Mucosa of descending colon (tissue), 3 donors: ENCODE data around the gene PER2. TPM values are rescaled to one million over a fixed set of nuclear protein-coding genes. Genes with fewer than 3 reads are reported as not detected.
"Not testable (repeated sequence)": the region's sequence is repeated elsewhere in the genome, so short reads cannot be mapped to it uniquely, and the experiment has no call there.

ENCODE experiments used
- ATAC-seq: fragments of 200-7000 bp; cut with Tn5 transposase; one replicate; pipeline ENCODE4 v1.9.1; 2020; ENCODE audit warnings: mild to moderate bottlenecking, moderate library complexity
- DNase-seq, 3 donors: peaks; one replicate each; pipeline ENCODE4 v3.0.0-alpha.2; 2020
- H3K36me3 ChIP-seq: fragments of 200-600 bp; one replicate; pipeline ENCODE4 v1.8.0; 2021; ENCODE audit warnings: low read depth, mild to moderate bottlenecking
- H3K4me1 ChIP-seq: fragments of 200-600 bp; one replicate; pipeline ENCODE4 v1.8.0; 2021; ENCODE audit warnings: low read depth, mild to moderate bottlenecking
- H3K4me3 ChIP-seq: fragments of 200-600 bp; one replicate; pipeline ENCODE4 v1.8.0; 2021; ENCODE audit warnings: mild to moderate bottlenecking
- H3K9me3 ChIP-seq: fragments of 200-600 bp; one replicate; pipeline ENCODE4 v1.8.0; 2021; ENCODE audit warnings: mild to moderate bottlenecking
- intact Hi-C, 2 donors: fragments of 100-400 bp; cut with DNase I in 1 of 2; cut with micrococcal nuclease in 1 of 2; formaldehyde crosslinking; loops; one replicate each; pipeline versions ENCODE4 v1.11.0 to v1.11.1; 2022; cut with DNase I, micrococcal nuclease
- total RNA-seq, 3 donors: library from RNA; stranded (reverse); fragmentation: NEBNext Ultra II Directional in 2 of 3; extraction: Animal tissue kit (Norgen Biotek cat#: 25700) in 2 of 3; gene quantifications; one replicate each; pipeline versions ENCODE4 v1.2.1 to v1.2.4, GENCODE V29; 2021 to 2023
- TF ChIP-seq, protein P1 (sequence below): fragments of 200-600 bp; IDR thresholded peaks from one replicate; pipeline ENCODE4 v1.8.0; 2022; ENCODE audit warnings: antibody characterized with exemption, mild to moderate bottlenecking
- donor health status: DM: no; HTN: no; CAD: no; lungs with moderate emphysema.
- donor health status: DM: no; HTN: no; CAD: no.
- donor health status: DM: no; HTN: yes; CAD: no.

The PER2 gene
- total RNA-seq, 3 donors from 2014 or later: 22.6 to 26.8 (median 22.6) TPM

DNA sequence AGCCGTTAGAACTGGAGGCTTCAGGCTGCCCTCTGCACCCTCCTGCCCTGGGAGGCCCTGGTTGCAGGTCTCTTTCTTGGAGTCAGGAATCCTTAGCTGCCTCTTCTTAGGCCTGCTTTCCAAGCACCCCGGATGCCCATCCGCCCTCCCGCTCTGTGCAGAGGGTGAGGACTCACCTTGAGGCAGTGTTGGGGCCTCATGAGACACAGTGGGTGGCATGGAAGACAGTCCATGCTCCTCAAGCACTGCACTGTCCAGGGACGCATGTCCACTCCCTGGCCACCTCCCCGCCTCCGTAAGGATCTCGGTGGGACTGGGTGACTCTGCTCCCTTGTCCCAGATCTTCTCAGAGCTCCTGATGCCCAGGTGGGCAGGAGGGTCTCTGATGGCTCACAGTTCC is 26.2 kb upstream of the PER2 start:
- DNase-seq: no peak

DNA sequence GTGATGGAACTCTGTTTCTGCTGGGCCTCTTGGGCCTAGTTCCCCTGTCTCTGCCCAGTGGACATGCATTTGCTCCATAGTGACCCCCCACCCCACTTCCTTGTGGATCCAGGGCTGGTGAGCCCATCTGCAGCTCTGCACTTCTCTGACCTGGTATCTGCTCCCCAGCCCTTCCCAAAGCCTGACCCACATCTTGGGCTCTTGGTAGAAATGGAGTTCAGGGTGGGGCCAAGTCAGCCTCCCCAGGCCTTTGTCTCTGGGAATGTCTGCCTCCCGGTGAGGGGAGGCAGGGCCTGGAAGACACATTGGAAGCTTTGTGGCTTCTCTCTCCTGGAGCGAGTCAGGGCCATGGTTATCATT is 25.6 kb upstream of the PER2 start:
- intact Hi-C loops: no loop called here
- Histone ChIP-seq H3K4me1 (no peaks in the 10 kb centered on the region), H3K4me3 (no peak overlapping the region), H3K36me3 (no peaks in the 10 kb centered on the region), H3K9me3 (no peaks in the 10 kb centered on the region)
- TF ChIP-seq, protein P1, sequence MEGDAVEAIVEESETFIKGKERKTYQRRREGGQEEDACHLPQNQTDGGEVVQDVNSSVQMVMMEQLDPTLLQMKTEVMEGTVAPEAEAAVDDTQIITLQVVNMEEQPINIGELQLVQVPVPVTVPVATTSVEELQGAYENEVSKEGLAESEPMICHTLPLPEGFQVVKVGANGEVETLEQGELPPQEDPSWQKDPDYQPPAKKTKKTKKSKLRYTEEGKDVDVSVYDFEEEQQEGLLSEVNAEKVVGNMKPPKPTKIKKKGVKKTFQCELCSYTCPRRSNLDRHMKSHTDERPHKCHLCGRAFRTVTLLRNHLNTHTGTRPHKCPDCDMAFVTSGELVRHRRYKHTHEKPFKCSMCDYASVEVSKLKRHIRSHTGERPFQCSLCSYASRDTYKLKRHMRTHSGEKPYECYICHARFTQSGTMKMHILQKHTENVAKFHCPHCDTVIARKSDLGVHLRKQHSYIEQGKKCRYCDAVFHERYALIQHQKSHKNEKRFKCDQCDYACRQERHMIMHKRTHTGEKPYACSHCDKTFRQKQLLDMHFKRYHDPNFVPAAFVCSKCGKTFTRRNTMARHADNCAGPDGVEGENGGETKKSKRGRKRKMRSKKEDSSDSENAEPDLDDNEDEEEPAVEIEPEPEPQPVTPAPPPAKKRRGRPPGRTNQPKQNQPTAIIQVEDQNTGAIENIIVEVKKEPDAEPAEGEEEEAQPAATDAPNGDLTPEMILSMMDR: no peak
- ATAC-seq (no peak), DNase-seq (no peak)

More for the DNA sequence above, 26.2 kb upstream of the PER2 start:
- no peaks in the 10 kb centered on the region for H3K36me3 ChIP-seq
- H3K4me3 ChIP-seq: no peak overlapping the region
- intact Hi-C loops: no loop called here
- ATAC-seq: peak; percentile 26
- no peaks in the 10 kb centered on the region for H3K4me1 ChIP-seq
- H3K9me3 ChIP-seq: no peaks in the 10 kb centered on the region
- TF ChIP-seq, protein P1: no peak

DNA sequence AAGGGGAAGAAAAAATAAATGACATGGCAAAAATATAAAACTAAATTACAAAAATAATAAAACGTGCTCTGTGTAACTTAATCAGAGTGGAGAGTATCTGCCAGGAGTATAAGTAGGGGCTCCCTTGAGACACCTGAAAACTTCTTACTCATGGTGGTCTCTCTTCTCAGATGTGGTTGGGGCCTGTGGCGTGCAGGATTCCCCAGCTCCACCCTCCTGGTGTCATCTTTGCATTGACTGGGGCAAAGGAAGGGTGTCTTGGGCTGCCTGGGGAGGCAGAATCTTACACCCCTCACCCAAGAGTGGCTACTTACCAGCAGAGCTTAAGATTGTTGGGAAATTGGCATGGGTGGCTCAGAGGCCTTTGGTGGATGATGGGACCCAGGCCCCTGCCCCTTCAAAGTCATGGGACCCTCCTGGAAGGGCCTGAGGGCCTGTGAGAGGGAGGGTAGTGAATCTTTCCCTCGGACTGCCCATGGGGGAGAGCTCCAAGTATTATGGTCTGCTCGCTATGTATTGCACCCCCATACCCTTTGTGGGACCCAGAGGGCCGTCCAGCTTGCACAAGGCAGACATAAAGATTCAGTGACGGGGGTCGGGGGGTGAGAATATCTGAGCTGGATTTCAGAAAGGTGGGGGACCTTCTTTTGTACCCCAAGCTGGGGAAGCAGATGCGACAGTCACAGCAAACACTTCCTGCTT is 25.0 kb upstream of the PER2 start:
- Histone ChIP-seq H3K36me3 (no peaks in the 10 kb centered on the region), H3K4me3 (no peak overlapping the region), H3K9me3 (no peaks in the 10 kb centered on the region), H3K4me1 (no peaks in the 10 kb centered on the region)
- TF ChIP-seq, protein P1: no peak
- intact Hi-C loops: no loop called here
- ATAC-seq: no peak
- no peak for DNase-seq

DNA sequence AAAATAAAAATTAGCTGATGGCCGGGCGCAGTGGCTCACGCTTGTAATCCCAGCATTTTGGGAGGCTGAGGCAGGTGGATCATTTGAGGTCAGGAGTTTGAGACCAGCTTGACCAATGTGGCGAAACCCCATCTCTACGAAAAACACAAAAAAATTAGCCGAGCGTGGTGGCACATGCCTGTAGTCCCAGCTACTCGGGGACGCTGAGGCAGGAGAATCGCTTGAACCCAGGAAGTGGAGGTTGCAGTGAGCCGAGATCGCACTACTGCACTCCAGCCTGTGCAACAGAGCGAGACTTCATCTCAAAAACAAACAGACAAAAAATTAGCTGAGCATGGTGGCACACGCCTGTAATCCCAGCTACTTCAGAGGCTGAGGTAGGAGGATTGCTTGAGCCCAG is 22.3 kb upstream of the PER2 start:
- H3K4me3 ChIP-seq, H3K9me3 ChIP-seq, intact Hi-C loops, H3K4me1 ChIP-seq, H3K36me3 ChIP-seq, DNase-seq, ATAC-seq: not testable (repeated sequence)

DNA sequence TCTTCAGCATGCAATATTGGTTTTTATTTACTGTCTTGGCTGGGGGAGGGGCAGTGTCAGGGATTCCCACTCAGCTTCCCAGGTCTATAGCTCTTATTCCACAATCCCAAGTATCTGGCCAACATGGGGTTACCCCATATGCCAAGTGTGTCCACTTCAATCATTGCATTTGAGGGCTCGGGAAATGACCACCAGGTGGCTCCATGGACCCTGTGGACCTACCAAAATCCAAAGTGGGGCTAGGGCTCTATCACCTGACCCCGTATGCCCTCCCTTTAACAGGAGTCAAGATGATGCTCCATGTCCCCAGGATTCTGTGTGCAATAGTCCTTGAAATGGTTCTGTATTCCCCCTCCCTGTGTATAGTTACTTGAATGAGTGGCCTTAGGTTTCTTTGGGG is 19.8 kb upstream of the PER2 start:
- DNase-seq (no peak), ATAC-seq (no peak)
- Histone ChIP-seq H3K36me3 (no peaks in the 10 kb centered on the region), H3K4me1 (peaks cover 3% of the 10 kb centered on the region), H3K9me3 (no peaks in the 10 kb centered on the region), H3K4me3 (no peak overlapping the region)
- TF ChIP-seq, protein P1: no peak
- intact Hi-C loops: no loop called here

DNA sequence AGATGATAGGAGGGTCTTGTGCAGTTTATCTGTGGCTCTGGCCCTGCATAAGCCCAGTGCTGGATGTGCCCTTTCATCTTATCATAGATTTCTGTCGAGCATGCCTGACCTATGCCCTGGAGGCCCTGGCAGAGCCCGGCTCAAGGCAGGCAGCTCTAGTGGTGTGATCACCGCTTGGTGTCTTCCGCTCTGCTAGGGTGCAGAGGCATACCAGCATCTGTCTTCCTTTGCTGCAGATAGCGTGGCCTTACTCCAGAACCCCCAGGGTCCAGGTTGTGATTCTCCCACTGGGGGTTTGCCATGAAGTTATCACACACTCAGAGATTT is 18.2 kb upstream of the PER2 start:
- Histone ChIP-seq H3K4me1 (peaks cover 3% of the 10 kb centered on the region), H3K36me3 (no peaks in the 10 kb centered on the region), H3K4me3 (no peak overlapping the region), H3K9me3 (no peaks in the 10 kb centered on the region)
- intact Hi-C loops: no loop called here
- DNase-seq (no peak), ATAC-seq (peak; percentile 55)
- TF ChIP-seq, protein P1: no peak
